ENCODE results near the gene SGK1.

DNA sequence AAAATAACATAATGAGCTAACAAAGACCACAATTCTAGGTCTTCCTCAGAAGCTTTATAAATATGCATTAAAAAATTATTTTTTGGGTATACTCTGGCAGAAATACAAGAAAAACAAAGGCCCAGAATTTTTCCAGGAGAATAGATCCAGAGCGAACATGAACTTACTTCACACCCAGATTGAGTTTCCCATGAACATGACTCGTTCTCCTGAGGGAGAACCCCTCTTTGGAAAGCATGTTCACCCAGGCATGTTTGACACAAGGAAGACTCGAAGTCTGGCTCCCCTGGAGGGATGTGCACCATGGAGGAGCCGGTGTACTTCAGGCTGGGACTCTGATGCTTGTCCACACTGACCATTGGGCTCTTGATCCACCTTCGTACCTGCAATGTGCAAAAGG, 56.1 kb downstream of the SGK1 start:
- TF ChIP-seq CTCF (conservative IDR thresholded peaks at IDR 0.05; ENCODE audit: low read depth, low read length) (no peak), EZH2 (IDR thresholded peaks at IDR 0.05; ENCODE audit: low read length, unreplicated experiment) (no peak), EZH2phosphoT487 (IDR thresholded peaks at IDR 0.05; ENCODE audit: borderline replicate concordance, low read length) (no peak)
